Astrocyte (in vitro differentiated cells and primary cell): Measurements from ENCODE around the gene BPHL. TPM values are rescaled to one million over a fixed set of nuclear protein-coding genes. Genes with fewer than 3 reads are reported as not detected.
A peak's percentile ranks its signal among the peaks of the same experiment; 100 is the strongest.

Experiments
- DNase-seq: peaks from one replicate; pipeline ENCODE4 v3.0.0-alpha.2; 2010; ENCODE audit warnings: low read depth
- FAIRE-seq: peaks from 2 replicates; lab custom pipeline; 2011; peaks lifted over from hg19 to GRCh38; lab: Jason Lieb, UNC
- H2AFZ ChIP-seq: 2 replicates; pipeline ENCODE4 v1.6.0; 2012; ENCODE audit warnings: low read depth, low read length, inconsistent platforms
- H3K27ac ChIP-seq: 2 replicates; pipeline ENCODE4 v1.5.1; 2011; ENCODE audit warnings: low read depth, low read length, inconsistent platforms
- H3K27me3 ChIP-seq: 2 replicates; pipeline ENCODE4 v1.6.0; 2011; ENCODE audit warnings: low read length, inconsistent platforms; ENCODE audit not compliant: insufficient read depth
- H3K36me3 ChIP-seq: 2 replicates; pipeline ENCODE4 v1.5.1; 2011; ENCODE audit warnings: low read length, inconsistent platforms; ENCODE audit not compliant: insufficient read depth
- H3K4me1 ChIP-seq: 2 replicates; pipeline ENCODE4 v1.5.1; 2011; ENCODE audit warnings: low read length, inconsistent platforms; ENCODE audit not compliant: insufficient read depth
- H3K4me2 ChIP-seq: 2 replicates; pipeline ENCODE4 v1.6.0; 2012; ENCODE audit warnings: low read length, inconsistent platforms
- H3K4me3 ChIP-seq: 2 replicates; pipeline ENCODE4 v1.5.1; 2011; ENCODE audit warnings: low read depth, mild to moderate bottlenecking, low read length, inconsistent platforms; ENCODE audit not compliant: insufficient read depth
- H3K79me2 ChIP-seq: 2 replicates; pipeline ENCODE4 v1.6.0; 2012; ENCODE audit warnings: mild to moderate bottlenecking, low read length, inconsistent platforms; ENCODE audit not compliant: insufficient read depth
- H3K9ac ChIP-seq: 2 replicates; pipeline ENCODE4 v1.6.0; 2012; ENCODE audit warnings: mild to moderate bottlenecking, low read length, inconsistent platforms
- H3K9me3 ChIP-seq: 2 replicates; pipeline ENCODE4 v1.5.1; 2012; ENCODE audit warnings: low read depth, mild to moderate bottlenecking, low read length, inconsistent platforms; ENCODE audit not compliant: insufficient read depth
- H4K20me1 ChIP-seq: 2 replicates; pipeline ENCODE4 v1.6.0; 2012; ENCODE audit warnings: low read length, inconsistent platforms; ENCODE audit not compliant: insufficient read depth
- H3K27ac Mint-ChIP-seq: one replicate; pipeline ENCODE4 v1.8.0; 2021; ENCODE audit warnings: mild to moderate bottlenecking, mixed read lengths; ENCODE audit not compliant: unreplicated experiment
- H3K27me3 Mint-ChIP-seq: one replicate; pipeline ENCODE4 v1.8.0; 2021; ENCODE audit warnings: low read depth, mixed read lengths; ENCODE audit not compliant: unreplicated experiment
- H3K36me3 Mint-ChIP-seq: one replicate; pipeline ENCODE4 v1.8.0; 2021; ENCODE audit warnings: low read depth, mixed read lengths; ENCODE audit not compliant: unreplicated experiment
- H3K4me1 Mint-ChIP-seq: one replicate; pipeline ENCODE4 v1.8.0; 2021; ENCODE audit warnings: low read depth, mixed read lengths; ENCODE audit not compliant: unreplicated experiment
- H3K4me3 Mint-ChIP-seq: one replicate; pipeline ENCODE4 v1.8.0; 2021; ENCODE audit warnings: mild to moderate bottlenecking, moderate library complexity, mixed read lengths; ENCODE audit not compliant: unreplicated experiment
- H3K9me3 Mint-ChIP-seq: one replicate; pipeline ENCODE4 v1.8.0; 2021; ENCODE audit warnings: mild to moderate bottlenecking, mixed read lengths; ENCODE audit not compliant: unreplicated experiment
- EZH2 ChIP-seq: IDR thresholded peaks from 2 replicates; pipeline ENCODE4 v1.6.1; 2012; ENCODE audit warnings: mild to moderate bottlenecking, low read length, inconsistent platforms; ENCODE audit not compliant: insufficient read depth
- total RNA-seq: library from RNA; stranded (reverse); gene quantifications from 2 replicates; pipeline ENCODE4 v1.2.1, GENCODE V29; 2021
- TF ChIP-seq, protein P1 (sequence below): IDR thresholded peaks from 2 replicates; pipeline ENCODE4 v1.5.1; 2011; ENCODE audit warnings: low read depth, mild to moderate bottlenecking, inconsistent platforms, low read length, moderate library complexity; ENCODE audit not compliant: insufficient read depth

The BPHL gene
- total RNA-seq, 1 donor from 2014 or later, result 22.7 TPM

DNA sequence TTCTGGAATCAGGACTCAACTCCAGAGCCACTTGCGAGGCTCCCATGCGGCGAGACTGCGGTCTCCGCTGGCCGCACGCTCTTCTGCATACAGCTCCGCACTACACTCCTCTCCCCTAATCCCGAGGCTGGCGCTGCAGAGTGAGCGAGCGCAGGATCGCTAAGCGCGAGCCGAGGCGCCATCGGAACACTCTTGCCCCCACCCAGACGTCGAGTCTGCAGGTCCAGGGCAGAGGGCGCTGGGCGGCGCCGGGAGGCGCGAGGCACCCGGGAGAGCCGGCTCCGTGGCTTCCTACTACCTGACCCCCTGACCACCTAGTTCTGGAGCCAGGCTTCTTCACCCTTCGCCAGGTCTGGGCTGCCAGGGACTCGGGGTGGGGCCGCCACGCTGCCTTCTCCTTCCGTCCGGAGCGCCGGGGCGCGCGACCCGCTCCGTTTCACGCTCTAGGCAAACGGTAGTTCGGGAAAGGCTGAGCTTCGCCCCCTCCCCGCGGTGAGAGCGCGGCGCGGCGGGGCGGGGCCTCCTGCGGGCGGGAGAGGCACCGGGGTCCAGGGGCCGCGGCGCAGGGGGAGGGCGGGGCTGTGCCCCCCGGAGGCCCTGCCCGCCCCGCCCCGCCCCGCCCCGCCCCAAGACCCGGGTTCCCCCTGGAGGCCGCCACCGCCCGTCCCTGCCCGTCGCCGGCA is 44.2 kb downstream of the BPHL start:
- DNase-seq (peak; percentile 75), FAIRE-seq (no peak)
- Histone ChIP-seq H4K20me1 (no peaks in the 10 kb centered on the region), H3K36me3 (no peaks in the 10 kb centered on the region), H3K79me2 (no peaks in the 10 kb centered on the region), H3K9ac (peak overlapping the region; percentile 88), H3K4me1 (peaks cover 32% of the 10 kb centered on the region), H3K4me2 (peak overlapping the region; percentile 96), H2AFZ (peak overlapping the region; percentile 87), H3K27ac (peak overlapping the region; percentile 75), H3K9me3 (no peaks in the 10 kb centered on the region), H3K4me3 (peak overlapping the region; percentile 73), H3K27me3 (no peaks in the 10 kb centered on the region)
- no peaks in the 10 kb centered on the region for H3K27me3 Mint-ChIP-seq
- TF ChIP-seq, protein P1, sequence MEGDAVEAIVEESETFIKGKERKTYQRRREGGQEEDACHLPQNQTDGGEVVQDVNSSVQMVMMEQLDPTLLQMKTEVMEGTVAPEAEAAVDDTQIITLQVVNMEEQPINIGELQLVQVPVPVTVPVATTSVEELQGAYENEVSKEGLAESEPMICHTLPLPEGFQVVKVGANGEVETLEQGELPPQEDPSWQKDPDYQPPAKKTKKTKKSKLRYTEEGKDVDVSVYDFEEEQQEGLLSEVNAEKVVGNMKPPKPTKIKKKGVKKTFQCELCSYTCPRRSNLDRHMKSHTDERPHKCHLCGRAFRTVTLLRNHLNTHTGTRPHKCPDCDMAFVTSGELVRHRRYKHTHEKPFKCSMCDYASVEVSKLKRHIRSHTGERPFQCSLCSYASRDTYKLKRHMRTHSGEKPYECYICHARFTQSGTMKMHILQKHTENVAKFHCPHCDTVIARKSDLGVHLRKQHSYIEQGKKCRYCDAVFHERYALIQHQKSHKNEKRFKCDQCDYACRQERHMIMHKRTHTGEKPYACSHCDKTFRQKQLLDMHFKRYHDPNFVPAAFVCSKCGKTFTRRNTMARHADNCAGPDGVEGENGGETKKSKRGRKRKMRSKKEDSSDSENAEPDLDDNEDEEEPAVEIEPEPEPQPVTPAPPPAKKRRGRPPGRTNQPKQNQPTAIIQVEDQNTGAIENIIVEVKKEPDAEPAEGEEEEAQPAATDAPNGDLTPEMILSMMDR, result no peak
- no peak for TF ChIP-seq EZH2
- H3K36me3 Mint-ChIP-seq, result no peaks in the 10 kb centered on the region
- H3K4me1 Mint-ChIP-seq, result peaks cover 49% of the 10 kb centered on the region
- H3K27ac Mint-ChIP-seq, result peak overlapping the region; percentile 81
- H3K9me3 Mint-ChIP-seq, result no peaks in the 10 kb centered on the region
- peak overlapping the region; percentile 85 for H3K4me3 Mint-ChIP-seq

GRCh38 chr6:3163248-3163594 is 44.7 kb downstream of the BPHL start:
- Mint-ChIP-seq H3K4me1 (peaks cover 51% of the 10 kb centered on the region), H3K27ac (peak overlapping the region; percentile 82), H3K4me3 (peak overlapping the region; percentile 80), H3K9me3 (no peaks in the 10 kb centered on the region), H3K36me3 (no peaks in the 10 kb centered on the region), H3K27me3 (no peaks in the 10 kb centered on the region)
- TF ChIP-seq, protein P1, result no peak
- TF ChIP-seq EZH2, result no peak
- Histone ChIP-seq H3K4me3 (peak overlapping the region; percentile 34), H3K4me1 (peaks cover 31% of the 10 kb centered on the region), H3K4me2 (peak overlapping the region; percentile 96), H3K27me3 (no peaks in the 10 kb centered on the region), H3K9ac (peak overlapping the region; percentile 63), H3K9me3 (no peaks in the 10 kb centered on the region), H3K27ac (no peak overlapping the region), H3K79me2 (no peaks in the 10 kb centered on the region), H2AFZ (peak overlapping the region; percentile 47), H4K20me1 (no peaks in the 10 kb centered on the region), H3K36me3 (no peaks in the 10 kb centered on the region)
- FAIRE-seq, result no peak
- DNase-seq, result no peak

DNA sequence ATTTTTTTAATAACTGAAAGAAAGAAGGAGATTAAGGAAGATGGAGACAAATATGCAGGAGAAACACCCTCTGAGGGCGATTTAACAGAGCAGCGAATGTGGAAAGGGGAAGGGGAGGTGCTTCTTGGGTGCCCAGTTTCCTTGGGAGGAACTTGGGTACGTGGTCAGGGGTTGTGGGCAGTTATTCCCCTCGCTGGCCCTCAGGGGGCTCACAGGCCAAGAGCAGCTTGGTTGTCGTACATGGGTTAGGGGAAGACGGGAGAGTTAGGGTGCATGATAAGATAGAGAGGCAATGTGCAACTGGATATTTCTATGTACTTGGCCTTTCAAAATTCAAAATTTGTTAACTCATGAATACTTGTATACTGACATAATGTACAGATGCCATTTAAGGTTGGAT is 45.9 kb downstream of the BPHL start:
- Mint-ChIP-seq H3K4me3 (no peak overlapping the region), H3K27me3 (no peaks in the 10 kb centered on the region), H3K4me1 (peaks cover 51% of the 10 kb centered on the region), H3K27ac (no peak overlapping the region), H3K36me3 (no peaks in the 10 kb centered on the region), H3K9me3 (no peaks in the 10 kb centered on the region)
- Histone ChIP-seq H4K20me1 (no peaks in the 10 kb centered on the region), H3K4me2 (no peak overlapping the region), H3K9ac (no peak overlapping the region), H2AFZ (no peak overlapping the region), H3K4me1 (peaks cover 27% of the 10 kb centered on the region), H3K79me2 (no peaks in the 10 kb centered on the region), H3K27ac (no peak overlapping the region), H3K36me3 (no peaks in the 10 kb centered on the region), H3K4me3 (no peak overlapping the region), H3K27me3 (no peaks in the 10 kb centered on the region), H3K9me3 (no peaks in the 10 kb centered on the region)
- no peak for TF ChIP-seq EZH2
- TF ChIP-seq, protein P1, result no peak
- no peak for DNase-seq
- no peak for FAIRE-seq
